ENCODE data around the gene NCOA1.
"Not testable (repeated sequence)": the region's sequence is repeated elsewhere in the genome, so short reads cannot be mapped to it uniquely, and the experiment has no call there.

Gene NCOA1

DNA sequence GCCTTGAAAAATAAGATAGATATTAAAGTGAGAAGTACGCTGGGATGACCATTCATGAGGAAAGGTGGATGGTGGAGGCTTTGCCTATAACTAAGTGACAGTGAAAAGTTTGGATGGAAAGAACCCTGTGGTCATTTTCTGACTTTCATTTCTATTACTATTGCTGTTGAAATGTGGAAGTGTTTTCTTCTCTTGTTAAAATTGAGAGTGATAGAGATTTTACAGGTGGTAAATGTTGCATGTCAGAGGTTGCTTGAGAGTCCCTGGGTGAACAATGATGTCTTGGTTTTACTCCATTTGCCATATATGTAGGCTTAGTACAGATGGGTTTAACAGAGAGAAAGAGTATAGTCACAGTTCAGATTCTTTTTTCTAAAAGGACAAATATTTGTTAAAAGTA, 18.4 kb downstream of the NCOA1 start:
- FAIRE-seq, result no peak

DNA sequence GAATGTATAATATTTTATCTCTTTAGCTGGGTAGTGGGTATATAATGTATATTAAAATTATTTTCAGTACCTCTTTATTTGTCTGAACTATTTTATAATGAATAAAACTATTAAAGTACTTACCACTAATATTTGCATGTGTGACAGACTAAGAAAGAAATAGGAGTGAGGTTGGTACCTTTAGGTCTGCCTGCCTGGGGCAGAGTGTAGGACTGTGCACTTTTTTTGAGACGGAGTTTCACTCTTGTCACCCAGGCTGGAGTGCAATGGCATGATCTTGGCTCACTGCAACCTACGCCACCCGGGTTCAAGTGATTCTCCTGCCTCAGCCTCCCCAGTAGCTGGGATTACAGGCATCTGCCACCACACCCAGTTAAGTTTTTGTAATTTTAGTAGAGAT, 18.8 kb downstream of the NCOA1 start:
- FAIRE-seq, result no peak

DNA sequence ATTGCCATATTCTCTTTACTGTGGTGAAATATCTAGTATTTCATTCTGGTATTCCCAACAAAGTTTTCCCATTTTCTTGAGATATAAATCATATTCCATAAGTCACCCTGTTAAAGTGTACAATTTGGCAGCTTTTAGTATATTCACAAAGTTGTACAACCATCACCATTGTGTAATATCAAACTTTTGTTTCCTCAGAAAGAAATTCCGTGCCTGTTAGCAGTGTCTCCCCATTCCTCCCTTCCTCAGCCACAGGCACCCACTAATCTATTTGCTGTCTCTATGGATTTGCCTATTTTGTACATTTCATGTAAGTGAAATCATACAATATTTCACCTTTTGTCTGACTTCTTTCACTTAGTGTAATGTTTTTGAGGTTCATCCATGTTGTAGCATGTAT, 19.7 kb downstream of the NCOA1 start:
- FAIRE-seq, result no peak

DNA sequence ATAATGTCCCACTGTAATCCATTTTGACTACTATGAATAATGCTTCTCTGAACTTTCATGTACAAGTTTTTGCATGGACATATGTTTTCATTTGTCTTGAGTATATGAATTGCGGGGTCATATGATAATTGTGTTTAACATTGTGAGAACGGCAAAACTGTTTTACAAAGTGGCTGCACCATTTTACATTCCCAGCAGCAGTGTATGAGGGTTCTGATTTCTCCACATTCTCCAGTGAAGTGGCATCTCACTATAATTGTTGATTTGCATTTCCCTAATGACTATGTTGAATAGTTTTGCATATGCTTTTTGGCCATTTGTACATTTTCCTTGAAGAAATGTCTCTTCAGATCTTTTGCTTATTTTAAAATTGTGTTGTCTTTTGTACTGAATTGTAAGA, 20.1 kb downstream of the NCOA1 start:
- FAIRE-seq, result no peak

DNA sequence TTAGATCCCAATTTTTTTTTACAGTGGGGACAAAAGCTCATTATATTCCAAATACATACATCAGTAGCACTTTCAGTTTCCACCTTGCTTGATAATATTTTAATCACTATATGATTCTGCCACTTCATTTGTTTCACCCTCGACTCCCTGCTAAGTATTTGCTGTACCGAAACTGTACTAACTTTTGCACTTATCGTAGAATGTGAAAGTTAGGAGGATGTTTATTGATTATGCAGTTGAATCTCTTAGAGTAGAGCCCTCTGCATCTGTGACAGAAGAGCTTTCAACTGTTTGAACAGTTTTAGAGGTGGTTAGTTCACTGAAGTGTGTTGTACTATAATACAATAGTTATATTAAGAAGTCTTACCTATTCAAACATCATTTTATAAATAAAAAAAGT, 20.8 kb downstream of the NCOA1 start:
- no peak for FAIRE-seq

DNA sequence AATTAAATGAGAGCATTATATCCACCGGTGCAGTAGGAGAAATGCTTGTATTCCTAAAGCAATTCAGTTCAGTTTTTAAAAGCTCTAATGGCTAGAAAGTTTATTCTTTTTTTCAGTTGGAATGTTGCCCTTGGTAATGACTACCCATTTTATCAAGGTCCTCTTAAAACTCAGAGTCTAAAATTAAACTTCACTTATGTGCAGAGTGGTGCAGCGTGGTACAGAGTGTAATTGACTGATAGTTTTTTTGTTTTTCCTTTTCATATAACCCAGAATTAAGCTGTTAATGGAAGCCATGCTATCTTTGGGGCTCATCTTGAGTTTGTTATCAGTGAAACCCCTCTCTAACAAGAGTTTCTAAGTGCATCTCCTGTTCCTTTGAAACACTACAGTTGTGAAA, 21.4 kb downstream of the NCOA1 start:
- FAIRE-seq, result no peak

DNA sequence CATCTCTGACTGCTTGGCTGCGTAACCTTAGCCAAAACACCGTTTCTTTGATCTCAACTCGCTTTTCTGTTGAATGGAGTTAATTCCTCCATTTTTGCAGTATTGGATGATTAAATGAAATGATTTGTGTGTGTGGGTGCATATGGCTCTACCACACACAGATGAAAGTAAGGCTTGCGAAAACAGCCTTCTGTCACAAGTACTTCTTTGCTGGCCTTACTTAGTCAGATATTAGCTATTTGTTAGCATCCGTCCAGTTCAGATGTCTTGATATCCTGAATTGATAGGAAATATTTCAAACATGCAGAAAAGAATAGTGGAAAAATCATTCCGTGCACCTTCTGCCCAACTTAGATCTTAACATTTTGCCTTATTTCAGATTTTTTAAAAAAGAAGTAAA, 21.8 kb downstream of the NCOA1 start:
- FAIRE-seq, result no peak

DNA sequence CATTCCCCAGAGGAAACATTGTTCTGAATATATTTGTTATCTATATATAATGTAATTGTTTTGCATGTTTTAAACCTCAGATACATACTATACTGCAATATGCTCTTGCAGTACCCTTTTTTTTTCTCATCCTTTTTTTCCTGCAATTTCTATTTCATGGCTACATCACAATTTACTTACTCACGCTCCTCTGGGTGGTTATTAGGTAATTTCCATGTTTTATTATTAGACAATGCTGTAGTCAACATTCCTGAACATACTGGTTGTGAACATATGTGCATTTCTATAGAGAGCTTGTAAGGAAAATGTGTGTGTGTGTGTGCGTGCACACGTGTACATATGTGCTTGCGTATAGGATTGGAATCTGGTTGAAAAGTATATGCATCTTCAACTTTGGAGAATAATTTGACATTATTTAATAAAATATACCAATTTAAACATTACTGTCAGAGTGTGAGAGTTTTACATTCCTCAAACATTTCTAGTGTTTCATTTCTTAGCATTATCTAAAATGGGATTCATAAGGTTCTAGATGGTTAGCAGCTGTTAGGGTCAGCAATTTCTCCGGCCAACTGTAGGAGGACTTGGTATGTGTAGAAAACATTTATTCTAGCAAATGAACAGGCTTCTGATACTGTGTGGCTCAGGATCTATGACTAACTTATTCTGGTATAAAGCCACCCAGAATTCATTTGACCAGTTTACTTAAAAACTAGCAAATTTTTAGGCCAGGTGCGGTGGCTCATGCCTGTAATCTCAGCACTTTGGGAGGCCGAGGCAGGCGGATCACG, 22.4 kb downstream of the NCOA1 start:
- no peak for FAIRE-seq

DNA sequence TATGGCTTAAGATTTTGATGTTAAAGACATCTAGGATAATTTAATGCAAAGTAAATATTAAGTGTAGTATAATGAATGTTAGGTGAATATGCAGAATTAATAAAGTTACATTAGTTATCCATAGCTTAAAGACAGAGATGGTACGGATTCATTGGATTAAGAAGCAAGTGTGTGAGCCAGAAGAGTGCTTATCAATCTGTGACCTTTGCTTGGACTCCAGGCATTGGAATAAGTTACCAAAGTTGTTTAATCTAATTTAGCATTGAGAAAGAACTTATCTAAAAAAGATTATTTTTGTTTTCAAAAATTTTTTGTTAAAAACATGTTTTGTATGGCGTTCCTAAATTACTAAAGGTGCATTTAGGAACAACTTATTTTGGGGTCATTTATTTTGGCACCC, 23.8 kb downstream of the NCOA1 start:
- no peak for FAIRE-seq

DNA sequence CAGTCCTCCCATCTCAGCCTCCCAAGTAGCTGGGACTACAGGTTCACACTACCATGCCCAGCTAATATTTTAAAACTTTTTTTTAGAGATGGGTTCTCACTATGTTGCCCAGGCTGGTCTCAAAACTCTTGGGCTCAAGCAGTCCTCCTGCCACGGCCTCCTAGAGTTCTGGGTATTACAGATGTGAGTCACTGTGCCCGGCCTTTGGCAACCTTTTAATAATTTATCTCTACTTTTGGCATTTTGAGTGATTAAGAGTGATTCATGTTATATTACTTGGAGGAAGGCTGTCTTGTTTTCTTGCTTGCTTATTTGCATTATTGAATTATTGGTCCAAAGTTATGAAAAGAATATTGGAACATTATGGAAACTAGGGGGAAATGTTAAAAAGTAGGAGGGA, 24.3 kb downstream of the NCOA1 start:
- FAIRE-seq, result no peak

DNA sequence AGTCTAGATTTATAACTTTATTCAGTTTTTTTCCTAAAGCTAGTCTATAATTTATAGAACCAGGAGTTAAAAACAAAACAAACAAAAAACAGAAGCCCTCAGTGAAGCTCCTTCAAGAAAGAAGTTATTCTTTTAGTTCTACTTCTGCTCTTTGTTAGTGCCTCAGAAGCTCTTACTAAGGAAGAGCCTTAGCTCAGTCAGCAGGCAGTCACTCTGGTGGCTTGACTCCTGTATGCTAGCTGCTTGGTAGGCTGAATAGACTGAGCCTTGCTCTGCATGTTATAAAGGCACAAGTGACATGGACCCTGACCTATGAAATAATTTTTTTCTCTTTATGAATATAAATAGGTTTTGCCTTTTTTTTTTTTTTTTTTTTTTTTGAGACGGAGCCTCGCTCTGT, 24.8 kb downstream of the NCOA1 start:
- FAIRE-seq, result no peak

DNA sequence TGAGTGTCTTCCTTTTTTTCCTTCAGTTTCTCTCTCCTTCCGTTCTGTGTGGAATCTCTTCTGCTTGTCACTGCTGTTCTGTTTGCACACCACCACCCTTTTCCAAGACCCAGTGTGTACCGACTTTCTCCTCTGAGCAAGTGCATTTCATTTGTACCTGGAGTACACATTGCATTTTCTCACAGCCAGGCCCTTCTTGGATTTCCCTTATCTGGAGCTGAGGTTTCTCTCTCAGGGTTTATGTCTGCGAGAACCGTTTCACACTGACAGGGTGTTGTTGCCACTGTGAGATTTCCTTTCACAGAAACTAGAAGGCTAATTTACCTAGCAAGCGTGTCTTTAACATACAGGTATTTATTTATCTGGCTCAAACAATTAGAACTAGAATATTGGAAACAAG, 26.2 kb downstream of the NCOA1 start:
- FAIRE-seq, result no peak

DNA sequence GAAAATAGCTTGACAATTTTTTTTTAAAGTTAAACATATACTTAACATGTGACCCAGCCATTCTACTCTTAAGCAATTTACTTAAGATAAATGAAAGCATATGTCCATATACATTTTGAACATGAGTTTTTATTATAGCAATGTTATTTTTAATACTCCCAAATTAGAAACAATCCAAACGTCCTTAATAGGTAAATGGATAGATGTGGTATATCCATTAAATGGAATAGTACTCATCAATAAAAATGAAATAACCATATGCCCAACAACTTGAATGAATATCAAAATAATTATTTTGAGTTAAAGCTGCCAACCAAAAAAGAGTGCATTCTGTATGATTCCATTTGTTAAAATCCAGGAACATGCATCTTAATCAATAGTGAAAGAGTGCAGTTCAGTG, 29.1 kb downstream of the NCOA1 start:
- no peak for FAIRE-seq

DNA sequence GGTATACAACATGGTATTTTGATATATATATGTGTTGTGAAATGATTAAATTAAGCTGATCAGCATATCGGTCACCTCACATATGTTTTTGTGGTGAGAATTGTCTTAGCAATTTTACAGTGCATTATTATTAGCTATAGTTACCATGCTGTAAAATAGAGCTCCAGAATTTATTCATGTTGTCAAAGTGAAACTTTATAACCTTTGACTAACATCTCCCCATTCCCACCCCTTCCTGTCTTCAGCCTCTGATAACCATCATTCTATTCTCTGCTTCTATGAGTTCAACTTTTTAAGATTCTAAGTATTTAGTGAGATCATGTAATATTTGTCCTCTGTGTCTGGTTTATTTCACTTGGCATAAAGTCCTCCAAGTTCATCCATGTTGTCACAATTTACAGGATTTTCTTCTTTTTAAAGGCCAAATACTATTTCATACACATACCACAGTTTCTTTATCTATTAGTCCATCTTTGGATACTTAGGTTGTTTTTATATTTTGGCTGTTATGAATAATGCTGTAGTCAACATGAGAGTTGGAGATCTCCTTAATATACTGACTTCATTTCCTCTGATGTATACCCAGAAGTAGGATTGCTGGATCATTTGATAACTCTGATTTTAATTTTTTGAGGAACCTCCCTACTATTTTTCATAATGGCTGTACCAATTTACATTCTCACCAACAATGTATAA, 30.3 kb downstream of the NCOA1 start:
- FAIRE-seq, result no peak

DNA sequence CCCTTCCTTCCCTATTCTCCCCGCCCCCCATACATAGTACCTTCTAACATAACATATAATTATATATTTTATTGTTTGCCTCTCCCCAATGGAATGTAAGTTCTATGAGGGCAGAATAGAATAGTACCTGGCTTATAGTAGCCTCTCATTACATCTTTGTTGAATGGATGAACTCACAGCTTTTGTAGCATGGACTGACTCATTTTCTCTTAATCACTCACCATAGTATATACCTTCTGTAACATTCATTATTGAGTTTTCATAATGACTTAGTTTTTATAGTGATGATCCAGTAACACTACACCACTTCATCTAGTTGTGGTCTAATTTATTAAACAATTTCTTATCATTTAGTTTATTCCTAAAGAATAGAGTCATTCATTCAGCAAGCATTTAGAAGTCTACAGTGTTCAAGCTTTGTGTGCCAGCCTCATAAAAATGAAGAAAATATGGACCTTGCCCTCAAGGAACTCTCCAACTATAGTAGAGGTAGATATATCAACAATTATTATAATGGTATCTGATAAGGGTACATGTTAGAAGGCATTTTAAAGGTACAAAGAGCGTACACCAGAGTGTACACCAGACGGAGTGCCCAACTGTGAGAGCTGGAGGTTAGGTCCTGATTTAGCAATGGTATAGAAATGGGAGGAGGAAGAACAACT, 31.1 kb downstream of the NCOA1 start:
- FAIRE-seq, result no peak

DNA sequence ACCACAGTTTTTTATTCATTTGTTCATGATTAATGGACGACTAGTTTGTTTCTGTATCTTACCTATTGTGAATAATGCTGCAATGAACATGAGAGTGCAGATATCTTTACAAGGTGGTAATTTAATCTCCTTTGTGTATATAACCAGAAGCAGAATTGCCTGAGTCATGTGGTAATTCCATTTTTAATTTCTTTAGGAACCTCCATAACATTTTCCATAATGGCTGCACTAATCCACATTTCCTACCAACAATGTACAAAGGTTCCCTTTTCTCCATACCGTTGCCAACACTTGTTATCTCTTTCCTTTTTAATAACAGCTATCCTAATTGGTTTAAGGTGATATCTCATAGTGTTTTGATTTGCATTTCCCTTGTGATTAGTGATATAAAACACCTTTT, 36.5 kb downstream of the NCOA1 start:
- FAIRE-seq, result no peak

DNA sequence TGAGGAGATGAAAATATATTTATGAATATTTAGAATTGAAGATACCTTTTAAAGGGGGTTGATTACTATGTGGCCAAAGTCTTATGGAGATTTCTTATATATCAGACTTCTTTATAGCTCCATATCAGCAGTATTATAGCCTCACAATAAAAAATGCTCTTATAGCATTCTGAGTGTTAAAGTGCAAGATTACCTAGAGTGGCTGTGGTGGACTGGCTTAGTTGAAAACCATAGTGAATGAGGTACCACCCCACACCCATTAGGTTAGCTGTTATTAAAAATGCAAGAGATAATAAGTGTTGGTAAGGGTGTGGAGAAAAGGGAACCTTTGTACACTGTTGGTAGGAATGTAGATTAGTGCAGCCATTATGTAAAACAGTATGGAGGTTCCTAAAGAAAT, 39.7 kb downstream of the NCOA1 start:
- FAIRE-seq, result no peak

DNA sequence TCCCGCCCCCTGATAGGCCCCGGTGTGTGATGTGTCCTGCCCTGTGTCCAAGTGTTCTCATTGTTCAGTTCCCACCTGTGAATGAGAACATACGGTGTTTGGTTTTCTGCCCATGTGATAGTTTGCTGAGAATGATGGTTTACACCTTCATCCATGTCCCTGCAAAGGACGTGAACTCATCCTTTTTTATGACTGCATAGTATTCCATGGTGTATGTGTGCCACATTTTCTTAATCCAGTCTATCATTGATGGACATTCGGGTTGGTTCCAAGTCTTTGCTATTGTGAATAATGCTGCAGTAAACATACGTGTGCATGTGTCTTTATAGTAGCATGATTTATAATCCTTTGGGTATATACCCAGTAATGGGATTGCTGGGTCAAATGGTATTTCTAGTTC, 40.6 kb downstream of the NCOA1 start:
- FAIRE-seq, result not testable (repeated sequence)

DNA sequence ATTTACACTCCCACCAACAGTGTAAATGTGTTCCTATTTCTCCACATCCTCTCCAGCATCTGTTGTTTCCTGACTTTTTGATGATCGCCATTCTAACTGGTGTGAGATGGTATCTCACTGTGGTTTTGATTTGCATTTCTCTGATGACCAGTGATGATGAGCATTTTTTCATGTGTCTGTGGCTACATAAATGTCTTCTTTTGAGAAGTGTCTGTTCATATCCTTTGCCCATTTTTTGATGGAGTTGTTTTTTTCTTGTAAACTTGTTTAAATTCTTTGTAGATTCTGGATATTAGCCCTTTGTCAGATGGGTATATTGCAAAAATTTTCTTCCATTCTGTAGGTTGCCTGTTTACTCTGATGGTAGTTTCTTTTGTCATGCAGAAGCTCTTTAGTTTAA, 41.0 kb downstream of the NCOA1 start:
- not testable (repeated sequence) for FAIRE-seq

DNA sequence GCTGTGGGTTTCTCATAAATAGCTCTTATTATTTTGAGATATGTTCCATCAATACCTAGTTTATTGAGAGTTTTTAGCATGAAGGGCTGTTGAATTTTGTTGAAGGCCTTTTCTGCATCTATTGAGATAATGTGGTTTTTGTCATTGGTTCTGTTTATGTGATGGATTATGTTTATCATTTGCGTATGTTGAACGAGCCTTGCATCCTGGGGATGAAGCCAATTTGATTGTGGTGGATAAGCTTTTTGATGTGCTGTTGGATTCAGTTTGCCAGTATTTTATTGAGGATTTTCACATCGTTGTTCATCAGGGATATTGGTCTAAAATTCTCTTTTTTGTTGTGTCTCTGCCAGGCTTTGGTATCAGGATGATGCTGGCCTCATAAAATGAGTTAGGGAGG, 42.5 kb downstream of the NCOA1 start:
- FAIRE-seq, result not testable (repeated sequence)

DNA sequence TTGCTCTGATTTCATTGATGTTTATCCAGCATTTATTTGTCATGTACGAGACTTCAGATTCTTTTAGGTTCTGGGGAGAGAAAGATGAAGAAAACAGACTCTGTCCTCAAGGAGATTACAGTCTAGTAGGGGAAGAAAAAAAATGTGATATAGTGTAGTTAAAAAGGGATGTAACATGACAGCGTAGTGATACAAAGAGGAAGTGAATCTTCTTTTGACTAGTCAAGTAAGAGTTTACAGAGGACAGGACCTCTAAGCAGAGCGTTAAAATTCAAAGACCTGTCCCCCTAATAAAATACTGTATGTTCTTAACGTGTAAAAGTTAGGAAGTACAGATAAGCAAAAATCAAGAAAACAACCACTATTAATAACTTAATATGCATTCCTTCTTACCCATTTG, 47.7 kb downstream of the NCOA1 start:
- no peak for FAIRE-seq

DNA sequence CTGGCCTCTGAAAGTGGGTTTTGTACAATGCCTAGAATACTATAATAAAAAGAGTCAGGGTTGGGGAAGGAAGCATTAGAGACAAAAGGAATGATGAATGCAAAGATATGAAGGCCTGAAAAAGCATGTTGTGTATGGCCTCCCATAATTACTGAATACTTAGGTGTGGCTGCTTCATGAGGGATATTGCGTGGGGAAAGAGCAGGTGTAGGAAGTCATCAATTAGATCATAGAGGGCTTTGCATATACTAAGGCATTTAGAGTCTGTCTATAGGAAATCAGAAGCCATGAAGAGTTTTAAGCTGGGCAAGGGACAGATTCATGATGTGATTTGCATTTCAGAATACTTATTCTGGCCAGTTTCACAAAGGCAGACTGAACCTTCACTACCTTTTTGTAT, 48.2 kb downstream of the NCOA1 start:
- no peak for FAIRE-seq

DNA sequence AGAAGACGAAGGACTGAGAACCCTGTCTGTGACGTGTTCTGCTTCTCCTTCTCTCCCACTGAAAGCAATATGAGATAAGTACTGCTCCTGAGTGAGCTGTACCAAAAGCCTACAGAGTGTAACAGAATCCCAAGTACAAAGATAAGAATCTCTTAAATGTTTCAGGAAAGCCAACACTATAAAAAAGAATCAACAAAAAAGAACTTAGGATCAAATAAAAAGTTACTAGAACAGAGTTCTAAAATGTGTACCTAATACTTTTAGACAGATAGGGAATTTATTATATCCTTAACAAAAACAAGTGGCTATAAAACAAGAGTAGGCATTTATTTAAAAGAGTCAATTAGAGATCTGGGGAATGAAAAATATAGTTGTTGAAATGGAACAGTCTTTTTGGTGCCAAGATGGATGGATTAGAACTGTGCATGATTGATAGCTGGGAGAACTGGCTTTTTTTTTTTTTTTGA, 49.0 kb downstream of the NCOA1 start:
- FAIRE-seq, result no peak

DNA sequence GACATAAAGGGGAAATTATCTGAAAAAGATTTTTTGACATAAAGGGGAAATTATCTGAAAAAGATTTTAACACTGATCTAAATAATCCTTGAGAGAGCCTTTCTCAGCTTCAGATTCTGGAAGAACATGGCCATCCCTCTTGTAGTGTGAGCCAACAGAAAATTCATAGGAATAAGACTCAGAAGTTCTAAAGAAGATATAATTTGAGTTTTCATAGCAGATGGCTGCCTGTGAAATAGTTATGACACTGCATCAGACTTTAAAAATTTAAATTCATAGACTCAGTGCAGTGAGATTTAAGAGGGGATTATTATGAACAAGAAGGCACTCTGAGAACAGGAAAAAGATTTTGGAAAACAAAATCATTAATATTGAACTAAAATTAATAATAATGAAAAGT, 50.6 kb downstream of the NCOA1 start:
- FAIRE-seq, result no peak

Data from A204.1 (cell line).